Endothelial cell of umbilical vein (primary cell): Measurements from ENCODE around the gene USF3. TPM values are rescaled to one million over a fixed set of nuclear protein-coding genes. Genes with fewer than 3 reads are reported as not detected.

Experiments used
- BruUV-seq: library from RNA; stranded (reverse); fragments of 400-500 nt; replicated peaks from 2 replicates; lab custom pipeline; 2021; lab: Mats Ljungman, UMichigan
- CTCF ChIA-PET: fragments of 300-600, 350-600 bp; sonication (Branson Sonifier 250); formaldehyde crosslinking; loops from one replicate; lab custom pipeline; 2021; ENCODE audit warnings: antibody characterized with exemption, inconsistent platforms; lab: Charles Lee
- POLR2A ChIA-PET: fragments of 300-600, 350-600 bp; sonication (Branson Sonifier 250); formaldehyde crosslinking; loops from one replicate; lab custom pipeline; 2021; ENCODE audit warnings: antibody characterized with exemption, inconsistent platforms; lab: Charles Lee
- DNase-seq: peaks from one replicate; pipeline ENCODE4 v3.0.0-alpha.2; 2011; ENCODE audit warnings: low read depth, low spot score
- FAIRE-seq: peaks from 2 replicates; lab custom pipeline; 2011; peaks lifted over from hg19 to GRCh38; lab: Jason Lieb, UNC
- H2AFZ ChIP-seq: 2 replicates; pipeline ENCODE4 v1.6.0; 2012; ENCODE audit warnings: low read depth, low read length, control low read depth, inconsistent platforms
- H3K27ac ChIP-seq: 2 replicates; pipeline ENCODE4 v1.5.1; 2011; ENCODE audit warnings: low read depth, mild to moderate bottlenecking, control low read depth, low read length, moderate library complexity; ENCODE audit not compliant: insufficient read depth
- H3K27me3 ChIP-seq, 2 experiments: 2 replicates each; pipeline versions ENCODE4 v1.6.0 to v1.6.1; 2011; ENCODE audit warnings: low read length in 2 of 2, mixed read lengths in 1 of 2; ENCODE audit not compliant: control insufficient read depth in 2 of 2, insufficient read depth in 2 of 2
- H3K36me3 ChIP-seq, 2 experiments: 2 replicates in 1 of 2; 3 replicates in 1 of 2; pipeline ENCODE4 v1.5.1; 2011; ENCODE audit warnings: low read length in 2 of 2, mild to moderate bottlenecking in 1 of 2, moderate library complexity in 1 of 2; ENCODE audit not compliant: control insufficient read depth in 2 of 2, insufficient read depth in 2 of 2; ENCODE audit errors: extremely low read depth in 1 of 2
- H3K4me1 ChIP-seq: 3 replicates; pipeline ENCODE4 v1.5.1; 2011; ENCODE audit warnings: mild to moderate bottlenecking, low read length; ENCODE audit not compliant: control insufficient read depth, insufficient read depth; ENCODE audit errors: extremely low read depth
- H3K4me2 ChIP-seq: 2 replicates; pipeline ENCODE4 v1.6.1; 2011; ENCODE audit warnings: low read length, control low read depth, mixed read lengths; ENCODE audit not compliant: insufficient read depth
- H3K4me3 ChIP-seq, 3 experiments: fragments of 200-600 bp in 1 of 3; sonication (generic), shearing (Covaris generic) in 1 of 3; replicated peaks in 1 of 3; 2 replicates each; pipeline ENCODE4 v1.5.1; 2011 to 2016; ENCODE audit warnings: control low read depth in 3 of 3, low read length in 3 of 3, mild to moderate bottlenecking in 2 of 3, inconsistent platforms in 1 of 3, low read depth in 1 of 3, moderate library complexity in 1 of 3; ENCODE audit not compliant: insufficient read depth in 1 of 3
- H3K79me2 ChIP-seq: 2 replicates; pipeline ENCODE4 v1.6.0; 2012; ENCODE audit warnings: low read length, inconsistent platforms; ENCODE audit not compliant: control insufficient read depth, insufficient read depth
- H3K9ac ChIP-seq: replicated peaks from 2 replicates; pipeline ENCODE3; 2011; ENCODE audit warnings: low read length, control low read depth; ENCODE audit not compliant: insufficient read depth; ENCODE audit errors: extremely low read depth
- H3K9me1 ChIP-seq: replicated peaks from 3 replicates; pipeline ENCODE4 v1.6.0; 2011; ENCODE audit warnings: mild to moderate bottlenecking, low read length; ENCODE audit not compliant: control insufficient read depth, insufficient read depth; ENCODE audit errors: extremely low read depth
- H3K9me3 ChIP-seq: replicated peaks from 2 replicates; pipeline ENCODE4 v1.5.1; 2012; ENCODE audit warnings: low read length, inconsistent platforms; ENCODE audit not compliant: control insufficient read depth, insufficient read depth
- H4K20me1 ChIP-seq: replicated peaks from 2 replicates; pipeline ENCODE3; 2011; ENCODE audit warnings: mild to moderate bottlenecking, low read length; ENCODE audit not compliant: control insufficient read depth, insufficient read depth; ENCODE audit errors: extremely low read depth
- CTCF ChIP-seq, 2 donors: IDR thresholded peaks; 1 replicate in 1 of 2; 2 replicates in 1 of 2; pipeline ENCODE4 v1.5.1; 2011; ENCODE audit warnings: low read length in 2 of 2, mild to moderate bottlenecking in 2 of 2, moderate library complexity in 2 of 2, control low read depth in 1 of 2, inconsistent platforms in 1 of 2, low read depth in 1 of 2; ENCODE audit not compliant: insufficient read depth in 1 of 2; ENCODE audit errors: extremely low read depth in 1 of 2
- EZH2 ChIP-seq: IDR thresholded peaks from 2 replicates; pipeline ENCODE4 v1.6.1; 2012; ENCODE audit warnings: borderline replicate concordance, low read depth, mild to moderate bottlenecking, moderate library complexity, low read length, inconsistent platforms; ENCODE audit not compliant: severe bottlenecking
- FOS ChIP-seq: IDR thresholded peaks from 2 replicates; pipeline ENCODE4 v1.6.1; 2011; ENCODE audit warnings: mild to moderate bottlenecking, low read length, moderate library complexity, borderline replicate concordance; ENCODE audit not compliant: insufficient read depth
- GATA2 ChIP-seq: IDR thresholded peaks from 2 replicates; pipeline ENCODE4 v1.7.0; 2011; ENCODE audit warnings: low read depth, mild to moderate bottlenecking, moderate library complexity, mixed read lengths, low read length; ENCODE audit not compliant: insufficient read length, insufficient read depth
- JUN ChIP-seq: IDR thresholded peaks from 2 replicates; pipeline ENCODE4 v1.6.1; 2011; ENCODE audit warnings: borderline replicate concordance, low read depth; ENCODE audit not compliant: insufficient read length, insufficient read depth
- MYC ChIP-seq: IDR thresholded peaks from one replicate; pipeline ENCODE4 v1.6.1; 2011; ENCODE audit warnings: mild to moderate bottlenecking, low read depth, low read length
- POLR2A ChIP-seq: IDR thresholded peaks from 2 replicates; pipeline ENCODE4 v1.6.1; 2012; ENCODE audit warnings: low read depth, mild to moderate bottlenecking, control low read depth, low read length
- POLR2AphosphoS5 ChIP-seq: IDR thresholded peaks from 2 replicates; pipeline ENCODE4 v1.6.1; 2012; ENCODE audit warnings: low read depth, mild to moderate bottlenecking, control low read depth, low read length, moderate library complexity; ENCODE audit not compliant: insufficient read depth
- dilution Hi-C: fragments of 300-500 bp; cut with MboI; formaldehyde crosslinking; loops from one replicate; pipeline ENCODE4 v1.15.0; 2019; ENCODE audit warnings: low sequenced_read_pairs; ENCODE audit not compliant: extremely low pct_ligation_motif_present
- intact Hi-C: fragments of 100-400 bp; cut with micrococcal nuclease; formaldehyde crosslinking; loops from one replicate; pipeline ENCODE4 v1.10.0; 2022
- polyA plus RNA-seq, 4 experiments: library from polyadenylated mRNA; depleted of rRNA in 3 of 4; stranded (reverse) in 3 of 4; unstranded in 1 of 4; fragments of >200 nt; gene quantifications; 2 replicates each; pipeline versions ENCODE4 v1.2.1 to v1.2.3, GENCODE V29; 2011 to 2012; ENCODE audit warnings: missing spikeins in 1 of 4
- total RNA-seq: library from RNA; stranded (reverse); gene quantifications from 2 replicates; pipeline ENCODE4 v1.2.3, GENCODE V29; 2021
- TF ChIP-seq, protein P1 (sequence below): IDR thresholded peaks from 2 replicates; pipeline ENCODE4 v1.6.1; 2011; ENCODE audit not compliant: insufficient read depth, insufficient read length

USF3 gene
- total and polyA plus RNA-seq, 2 donors (not counting 3 experiments of a cell fraction or from before 2014, with no cell fraction given), result 7.0 to 10.5 TPM

DNA sequence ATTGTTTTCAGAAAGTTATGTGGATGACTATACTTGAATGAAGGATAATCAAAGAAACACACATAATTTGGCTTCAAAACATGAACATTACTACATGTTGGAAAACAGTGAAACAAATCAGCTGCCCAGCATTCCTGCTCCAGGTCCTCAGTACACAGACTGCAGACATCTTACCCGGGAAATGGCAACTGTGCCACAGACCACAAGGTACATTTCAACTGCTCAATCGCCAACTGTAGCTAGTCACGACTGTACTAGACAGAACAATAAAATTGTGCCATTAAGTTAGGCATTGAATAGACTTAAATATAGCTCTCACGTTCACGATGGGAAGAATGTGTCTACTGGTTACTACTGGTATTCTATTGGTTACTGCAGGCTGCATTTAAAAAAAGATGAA lies 44.6 kb upstream of the USF3 start:
- BruUV-seq, result no TSS peak
- H3K27ac ChIP-seq, result no peak overlapping the region
- no peak overlapping the region for H3K4me2 ChIP-seq
- H3K4me1 ChIP-seq, result peaks cover 34% of the 10 kb centered on the region
- intact Hi-C loops, result no loop called here
- no peak overlapping the region for H3K4me3 ChIP-seq
- ChIA-PET POLR2A (no interaction called here), CTCF (interaction anchor here (1.6 to 8.0 kb wide), 3 partner anchors 19 to 413 kb away, joined by 3 to 111 read pairs (median 15); no protein-coding TSS in a partner anchor)
- H3K27me3 ChIP-seq, result no peaks in the 10 kb centered on the region
- H3K79me2 ChIP-seq, result peaks cover 99% of the 10 kb centered on the region
- no peak overlapping the region for H3K9ac ChIP-seq
- FAIRE-seq (no peak), DNase-seq (no peak)
- no peak overlapping the region for H2AFZ ChIP-seq
- dilution Hi-C loops, result no loop called here
- no peaks in the 10 kb centered on the region for H3K9me1 ChIP-seq
- peaks cover 2% of the 10 kb centered on the region for H4K20me1 ChIP-seq
- no peaks in the 10 kb centered on the region for H3K36me3 ChIP-seq
- H3K9me3 ChIP-seq, result no peaks in the 10 kb centered on the region
- TF ChIP-seq MYC (no peak), JUN (no peak), FOS (no peak), CTCF (IDR thresholded peaks at IDR 0.05; ENCODE audit: extremely low read depth in 1 of 2, insufficient read depth in 1 of 2, low read depth in 1 of 2, low read length in 2 of 2) (no peak), GATA2 (no peak), EZH2 (no peak), POLR2A (no peak), POLR2AphosphoS5 (no peak)
- TF ChIP-seq, protein P1, sequence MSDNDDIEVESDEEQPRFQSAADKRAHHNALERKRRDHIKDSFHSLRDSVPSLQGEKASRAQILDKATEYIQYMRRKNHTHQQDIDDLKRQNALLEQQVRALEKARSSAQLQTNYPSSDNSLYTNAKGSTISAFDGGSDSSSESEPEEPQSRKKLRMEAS, result no peak
